NCI-H82 treated with DMSO at 0.1 percent for 48 hours (cell line): Measurements from ENCODE around the gene ZNF521.

Experiments
- DNase-seq: peaks from one replicate; lab custom pipeline; 2025; ENCODE audit not compliant: unreplicated experiment; lab: John Stamatoyannopoulos, UW

The ZNF521 gene

DNA sequence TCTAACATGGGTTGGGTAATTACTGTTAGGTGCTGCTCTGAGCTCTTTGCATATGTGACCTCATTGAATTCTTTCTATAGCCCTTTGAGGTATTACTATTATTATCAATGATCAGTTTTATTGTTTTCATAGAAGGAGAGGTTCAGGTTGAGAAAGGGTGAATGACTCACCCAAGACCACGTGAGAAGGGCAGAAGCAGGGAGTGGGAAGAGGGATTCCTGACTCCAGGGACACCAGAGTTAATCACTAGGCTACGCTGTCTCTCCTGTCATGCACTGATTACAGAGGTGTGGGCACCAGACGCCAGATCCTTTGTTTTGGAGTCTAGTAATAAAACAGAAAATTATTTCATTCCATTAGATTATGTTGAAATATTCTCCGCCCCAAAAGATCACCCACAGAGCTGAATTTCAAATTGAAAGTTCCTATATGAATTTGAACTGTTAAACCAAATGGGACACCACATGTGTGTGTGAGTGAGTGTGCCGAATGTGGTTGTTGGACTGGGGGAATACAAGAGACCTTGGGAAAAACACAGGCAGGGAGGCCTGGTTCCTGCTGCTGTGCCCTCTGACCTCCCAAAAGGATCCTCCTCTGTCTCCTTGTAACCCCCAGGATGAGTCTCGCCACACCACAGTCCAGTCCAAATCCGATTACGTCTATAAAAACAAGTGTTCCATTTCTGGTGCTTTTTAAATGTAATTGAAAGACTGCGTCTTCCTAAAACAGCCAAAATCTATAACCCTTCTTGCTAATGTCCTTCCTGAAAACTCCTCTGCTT is 215.4 kb downstream of the ZNF521 start:
- no peak for DNase-seq

DNA sequence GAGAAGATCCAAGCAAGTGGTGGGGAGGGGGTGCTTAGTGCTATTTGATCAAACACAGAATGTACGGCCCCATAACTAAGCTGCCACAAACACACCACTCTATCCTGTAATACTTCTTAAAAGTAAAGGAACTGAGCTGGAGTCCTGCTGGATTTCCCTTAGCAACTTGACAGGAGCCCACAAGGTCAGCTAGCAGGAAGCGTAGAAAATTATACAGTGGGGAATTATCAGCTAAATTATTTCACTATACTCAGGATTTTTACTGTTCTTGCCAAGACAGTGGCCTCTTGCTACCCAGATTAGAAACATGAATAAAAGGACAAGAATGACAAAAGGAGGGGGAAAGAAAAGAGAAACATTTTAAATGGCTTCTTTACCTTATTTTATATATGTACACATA is 217.1 kb downstream of the ZNF521 start:
- DNase-seq: no peak

DNA sequence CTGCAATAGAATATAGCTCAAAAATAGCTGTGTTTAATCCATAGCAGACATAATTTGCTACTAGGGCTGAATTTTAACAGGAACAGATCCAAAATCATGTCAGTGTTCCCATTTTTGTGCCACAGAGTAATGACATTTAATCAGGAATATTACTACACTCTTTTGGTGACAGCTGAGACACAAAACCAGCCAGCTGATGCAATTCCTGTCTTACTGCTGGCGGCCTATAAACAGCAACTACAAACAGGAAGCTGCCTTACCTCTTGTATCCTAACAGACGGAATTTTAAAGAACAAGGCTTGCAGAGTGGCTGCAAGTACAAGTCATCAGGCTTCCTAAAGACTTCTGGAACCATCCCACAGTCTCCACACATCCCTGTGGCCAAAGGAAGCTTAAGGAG is 218.1 kb downstream of the ZNF521 start:
- no peak for DNase-seq

DNA sequence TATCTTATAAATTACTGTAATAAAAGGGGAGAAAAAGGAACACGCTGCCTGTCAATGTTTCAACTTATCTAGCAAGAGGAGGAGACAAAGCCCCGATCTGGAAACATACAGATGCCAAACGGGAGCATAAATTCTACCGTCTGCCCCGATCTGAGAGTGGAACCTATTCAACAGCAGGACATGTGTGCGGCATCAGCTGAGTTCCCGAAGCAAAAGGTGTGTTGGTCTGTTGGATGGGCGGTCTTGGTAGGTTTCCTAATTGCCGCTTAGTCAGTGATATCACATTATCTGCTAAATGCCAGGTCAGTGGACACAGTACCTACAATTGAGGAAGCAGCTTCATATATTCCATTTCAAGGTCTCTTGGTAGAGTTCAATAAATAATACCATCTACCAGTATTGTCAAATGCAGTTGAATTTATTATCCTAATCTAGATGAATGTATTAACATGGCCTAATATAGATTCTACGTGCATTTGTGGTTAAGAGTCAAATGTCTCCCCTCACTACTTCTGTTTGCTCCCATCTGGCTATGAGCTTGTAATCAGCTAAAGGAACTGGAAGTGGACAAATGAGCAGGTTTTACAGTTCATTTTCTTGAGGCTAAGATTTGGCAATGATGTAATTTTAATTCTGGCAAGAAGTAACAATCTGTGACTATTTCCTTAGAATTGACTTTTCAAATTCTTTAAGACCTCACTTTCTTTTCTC is 219.0 kb downstream of the ZNF521 start:
- no peak for DNase-seq

- DNase-seq: no peak
Observed at GRCh38 chr18:25126751-25127150, 225.2 kb downstream of the ZNF521 start.

DNA sequence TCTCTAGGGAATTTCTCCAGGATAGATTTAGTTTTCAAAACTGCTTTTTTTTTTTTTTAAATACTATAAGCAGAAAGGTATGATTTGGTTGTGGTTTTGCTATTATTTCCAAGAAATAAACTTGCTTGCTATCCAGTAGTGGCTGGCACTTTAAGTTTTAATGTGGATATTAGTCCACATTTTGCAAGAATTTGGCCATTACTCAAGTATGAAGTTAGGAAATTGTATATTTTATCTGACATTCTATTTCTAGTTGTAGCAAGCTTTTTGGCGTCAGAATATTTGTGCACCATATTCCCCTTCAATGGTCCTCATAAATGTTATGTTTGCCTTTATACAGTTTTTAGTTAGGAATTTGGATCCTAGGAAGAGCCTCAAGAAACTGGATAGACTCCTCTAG is 226.3 kb downstream of the ZNF521 start:
- no peak for DNase-seq

- DNase-seq: no peak
Observed at GRCh38 chr18:25123438-25124232, 228.3 kb downstream of the ZNF521 start.

DNA sequence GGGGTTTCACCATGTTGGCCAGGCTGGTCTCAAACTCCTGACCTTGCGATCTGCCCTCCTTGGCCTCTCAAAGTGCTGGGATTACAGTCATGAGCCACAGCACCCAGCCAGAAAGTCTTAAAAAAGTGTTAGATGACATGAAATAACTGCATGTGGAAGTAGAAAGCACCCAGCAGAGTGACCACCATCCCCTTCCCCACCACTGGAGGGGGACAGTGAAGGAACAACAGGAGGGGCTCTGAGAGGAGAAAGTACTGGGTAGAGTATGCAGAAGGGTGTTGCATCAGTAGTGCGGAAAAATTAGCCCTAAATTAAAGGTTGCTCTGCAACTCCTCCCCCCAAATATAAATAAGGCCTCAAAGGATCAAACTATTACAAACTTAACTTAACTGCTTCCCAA is 230.5 kb downstream of the ZNF521 start:
- DNase-seq: no peak

- no peak for DNase-seq
Observed at GRCh38 chr18:25113566-25113965, 238.4 kb downstream of the ZNF521 start.

DNA sequence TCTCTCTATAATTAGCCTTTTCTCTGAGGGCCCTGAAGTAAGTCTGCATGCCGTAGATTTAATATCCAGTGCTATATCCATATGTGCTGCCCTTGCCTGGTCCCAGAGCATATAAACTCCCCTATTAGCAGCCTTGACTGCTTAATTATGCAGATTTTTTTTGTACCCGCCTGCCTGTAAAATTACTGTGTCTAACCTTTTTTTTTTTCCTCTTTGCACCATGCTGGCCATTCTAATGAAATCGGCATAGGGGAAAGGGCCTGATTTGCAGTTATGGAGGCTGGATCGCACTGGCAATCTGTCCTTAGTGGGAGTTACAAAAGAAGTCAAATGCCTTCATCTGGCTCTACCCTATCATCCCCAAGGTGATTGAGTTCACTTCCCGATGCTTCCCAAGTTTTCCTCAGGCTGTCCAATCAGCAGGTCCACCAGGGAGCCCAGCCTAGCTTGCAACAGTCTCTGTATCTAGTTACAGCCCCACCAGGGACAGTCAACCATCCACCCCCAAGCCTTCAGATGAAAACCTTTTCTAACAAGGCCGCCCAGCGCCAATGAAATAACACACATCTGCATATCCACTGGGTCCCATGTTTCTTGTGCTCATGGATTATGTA is 239.0 kb downstream of the ZNF521 start:
- DNase-seq: no peak

- no peak for DNase-seq
Observed at GRCh38 chr18:25111377-25112288, 240.3 kb downstream of the ZNF521 start.

DNA sequence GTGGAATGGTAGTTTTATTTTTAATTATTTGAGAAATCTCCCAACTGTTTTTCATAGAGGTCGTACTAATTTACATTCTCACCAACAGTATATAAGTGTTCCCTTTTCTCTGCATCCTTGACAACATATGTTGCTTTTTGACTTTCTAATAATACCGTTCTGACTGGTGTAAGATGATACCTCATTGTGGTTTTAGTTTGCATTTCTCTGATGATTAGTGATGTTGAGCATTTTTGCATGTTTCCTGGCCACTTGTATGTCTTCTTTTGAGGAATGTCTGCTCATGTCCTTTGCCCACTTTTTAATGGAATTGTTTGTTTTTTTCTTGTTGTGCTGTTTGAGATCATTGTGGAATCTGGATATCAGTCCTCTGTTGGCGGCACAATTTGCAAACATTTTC is 242.5 kb downstream of the ZNF521 start:
- no peak for DNase-seq

GRCh38 chr18:25103468-25104155 is 248.4 kb downstream of the ZNF521 start:
- DNase-seq: no peak

GRCh38 chr18:25102662-25103061 is 249.3 kb downstream of the ZNF521 start:
- DNase-seq: no peak

DNA sequence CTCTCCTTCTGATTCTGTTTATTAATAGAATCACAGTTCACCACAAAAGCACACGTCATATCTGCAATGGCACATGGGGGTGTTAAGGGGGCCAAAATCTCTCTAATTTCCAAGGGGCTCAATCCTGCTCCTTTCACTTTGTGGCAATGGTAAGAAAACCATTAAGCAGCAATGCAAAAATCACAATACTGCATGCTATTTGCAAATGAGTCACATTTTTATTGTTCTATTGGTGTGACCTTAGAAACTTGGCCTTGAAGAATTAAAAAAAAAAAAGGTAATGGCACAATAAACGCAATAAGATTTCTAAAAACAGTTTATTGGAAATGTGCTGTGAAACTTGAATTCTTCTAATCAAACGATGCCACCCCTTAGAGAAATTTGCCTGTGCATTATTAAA is 251.5 kb downstream of the ZNF521 start:
- DNase-seq: no peak

DNA sequence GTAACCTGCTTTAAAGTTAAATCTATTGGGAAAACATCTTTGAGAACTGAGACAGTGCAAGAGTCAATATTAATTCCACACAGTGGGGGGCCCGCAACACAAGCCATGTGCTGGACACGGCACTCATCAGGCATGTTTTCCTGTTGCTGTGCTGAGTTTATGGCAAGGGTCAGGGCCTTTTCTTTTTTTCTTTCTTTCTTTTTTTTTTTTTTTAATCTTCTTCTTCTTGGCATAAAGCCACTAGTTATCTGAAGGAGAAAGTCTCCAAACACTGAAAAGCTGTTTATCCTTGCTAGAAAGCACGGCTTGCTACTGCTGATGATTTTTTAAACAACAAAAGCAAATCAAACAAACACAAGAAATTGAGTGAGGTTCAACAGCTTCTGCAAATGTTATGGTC is 252.1 kb downstream of the ZNF521 start:
- no peak for DNase-seq

- DNase-seq: no peak
Observed at GRCh38 chr18:25097569-25098056, 254.4 kb downstream of the ZNF521 start.

- DNase-seq: no peak
Observed at GRCh38 chr18:25097057-25097456, 254.9 kb downstream of the ZNF521 start.

DNA sequence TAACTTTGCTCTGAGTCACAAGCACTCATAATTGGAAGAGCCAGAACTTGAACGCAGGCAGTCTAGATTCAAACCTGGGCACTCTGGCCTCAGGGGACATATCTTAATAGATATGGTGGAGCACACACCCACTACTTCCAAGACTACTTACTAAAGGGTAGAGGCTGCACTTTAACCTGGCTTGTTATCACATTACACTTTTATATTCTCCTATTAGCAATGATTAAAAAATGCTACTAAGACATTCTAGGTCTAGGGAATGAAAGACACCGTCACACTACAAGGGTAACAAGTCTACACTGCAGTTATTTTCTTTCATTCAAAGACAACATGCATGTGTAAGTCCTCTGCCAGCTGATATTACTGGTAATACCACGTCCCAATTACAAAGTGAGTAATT is 258.8 kb downstream of the ZNF521 start:
- DNase-seq: no peak

DNA sequence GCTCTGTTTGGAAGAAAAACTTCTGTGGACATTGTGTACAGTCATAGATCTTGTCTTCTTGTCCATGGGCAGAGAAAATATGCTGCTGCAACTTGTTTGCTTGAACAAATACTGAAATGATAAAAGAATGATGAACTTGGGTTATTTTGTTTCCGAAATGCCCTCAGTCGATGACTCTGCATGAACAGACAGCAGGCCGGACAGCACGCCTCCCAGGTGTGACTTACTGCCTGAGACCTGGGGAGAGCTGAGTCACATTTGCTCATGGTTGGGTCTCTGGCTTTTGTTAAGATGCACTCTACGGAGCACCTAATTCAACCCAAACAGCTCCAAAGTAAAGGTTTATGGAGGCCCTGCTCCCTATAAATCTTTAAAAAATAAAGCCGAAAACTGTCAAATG is 262.5 kb downstream of the ZNF521 start:
- no peak for DNase-seq
